Measurements from ENCODE around the gene LDHAL6B.
"Not testable (repeated sequence)": the region's sequence is repeated elsewhere in the genome, so short reads cannot be mapped to it uniquely, and the experiment has no call there.

The LDHAL6B gene

DNA sequence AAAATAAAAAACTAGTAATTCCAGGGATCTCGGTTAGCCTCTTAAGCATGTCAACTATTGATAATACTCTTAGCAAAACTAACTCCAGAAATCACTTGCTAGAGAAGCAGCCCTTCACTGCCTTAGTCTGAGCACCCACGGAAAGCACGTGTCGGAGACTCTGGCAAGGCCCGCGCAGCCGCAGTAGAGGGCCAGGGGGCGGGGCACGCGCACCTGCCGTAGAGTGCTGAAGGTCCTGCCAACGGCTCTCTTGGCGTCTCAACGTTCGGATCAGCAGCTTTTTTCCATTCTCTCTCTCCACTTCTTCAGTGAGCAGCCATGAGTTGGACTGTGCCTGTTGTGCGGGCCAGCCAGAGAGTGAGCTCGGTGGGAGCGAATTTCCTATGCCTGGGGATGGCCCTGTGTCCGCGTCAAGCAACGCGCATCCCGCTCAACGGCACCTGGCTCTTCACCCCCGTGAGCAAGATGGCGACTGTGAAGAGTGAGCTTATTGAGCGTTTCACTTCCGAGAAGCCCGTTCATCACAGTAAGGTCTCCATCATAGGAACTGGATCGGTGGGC, at the start of gene LDHAL6B:
TSS of gene LDHAL6B (plus strand) at position 221 of the 561 bp plus-strand sequence. CDS start at position 319, 98 bp downstream.
- no peak for DNase-seq

GRCh38 chr15:59157396-59157795, 49.2 kb upstream of the LDHAL6B start:
- DNase-seq, result no peak

GRCh38 chr15:59157840-59158700, 48.6 kb upstream of the LDHAL6B start:
- no peak for DNase-seq

GRCh38 chr15:59158701-59159034, 48.0 kb upstream of the LDHAL6B start:
- no peak for DNase-seq

DNA sequence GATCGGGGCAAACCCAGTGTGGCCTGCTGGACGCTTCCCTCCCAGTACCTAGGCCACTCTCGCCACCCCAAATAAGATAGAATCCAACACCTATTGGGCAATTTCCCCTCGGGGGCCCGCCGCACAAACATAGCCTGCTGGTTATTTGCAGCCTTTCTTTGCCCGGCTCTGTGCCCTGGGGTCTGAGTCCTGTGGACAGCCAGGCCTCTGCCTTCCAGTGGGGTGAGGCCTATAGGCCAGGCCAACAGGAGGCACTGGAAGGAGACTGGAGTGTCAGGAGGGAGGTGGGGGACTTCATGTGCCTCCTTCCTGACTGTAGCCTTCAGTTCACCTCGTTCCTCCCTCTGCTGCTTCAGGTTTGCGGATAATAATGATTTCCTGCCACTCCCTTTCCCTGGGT, 47.4 kb upstream of the LDHAL6B start:
- no peak for DNase-seq

DNA sequence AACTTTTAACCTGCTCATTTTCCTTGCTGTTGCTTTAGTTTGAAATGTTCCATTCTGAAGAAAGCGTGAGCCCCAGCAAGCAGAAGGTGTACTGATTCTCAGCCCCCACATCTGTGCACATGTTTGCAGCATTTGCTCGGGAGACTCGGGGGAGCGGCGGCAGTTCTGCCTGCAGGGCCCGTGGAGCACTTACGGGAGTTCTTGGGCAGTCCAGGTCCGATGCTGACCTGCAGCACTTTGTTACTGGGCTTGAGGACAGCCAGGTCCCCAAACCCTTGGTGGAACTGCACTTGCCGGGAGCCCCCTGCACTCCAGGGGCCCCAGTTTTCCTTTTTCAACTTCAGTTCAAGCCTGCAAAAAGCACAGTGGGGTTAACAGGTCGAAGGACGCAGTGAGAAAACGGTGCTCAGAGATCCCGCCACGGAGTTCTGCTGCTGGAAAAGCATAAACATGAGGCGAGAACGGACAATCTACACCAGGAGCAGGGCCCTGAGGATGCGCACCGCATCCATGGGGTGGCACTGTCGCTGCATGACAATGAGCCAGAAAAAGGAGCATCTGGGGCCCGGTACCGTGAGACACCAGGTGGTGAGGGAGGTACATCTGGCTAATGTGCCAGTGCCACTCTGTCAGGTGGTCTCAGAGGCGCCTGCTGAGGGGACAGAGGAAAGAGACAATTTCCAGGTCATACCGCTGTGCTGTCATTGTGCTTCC, 45.6 kb upstream of the LDHAL6B start:
- DNase-seq, result no peak

GRCh38 chr15:59162080-59162479, 44.6 kb upstream of the LDHAL6B start:
- not testable (repeated sequence) for DNase-seq

GRCh38 chr15:59165726-59166125, 40.9 kb upstream of the LDHAL6B start:
- no peak for DNase-seq

GRCh38 chr15:59166166-59166565, 40.5 kb upstream of the LDHAL6B start:
- DNase-seq, result no peak

GRCh38 chr15:59166601-59167265, 39.9 kb upstream of the LDHAL6B start:
- DNase-seq, result no peak

DNA sequence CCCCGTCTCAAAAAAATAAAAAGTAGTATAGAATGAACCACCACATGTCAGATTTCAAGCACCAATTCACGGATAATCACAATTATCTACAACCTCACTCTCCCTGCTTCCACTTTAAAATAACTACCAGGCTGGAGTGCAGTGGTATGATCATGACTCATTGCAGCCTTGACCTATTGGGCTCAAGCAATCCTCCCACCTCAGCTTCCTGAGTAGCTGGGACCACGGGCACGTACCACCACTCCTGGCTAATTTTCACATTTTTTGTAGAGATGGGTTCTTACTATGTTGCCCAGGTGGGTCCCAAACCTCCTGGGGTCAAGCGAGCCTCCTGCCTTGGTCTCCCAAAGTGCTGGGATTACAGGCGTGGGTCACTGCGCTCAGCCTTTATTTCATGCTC, 38.1 kb upstream of the LDHAL6B start:
- no peak for DNase-seq

DNA sequence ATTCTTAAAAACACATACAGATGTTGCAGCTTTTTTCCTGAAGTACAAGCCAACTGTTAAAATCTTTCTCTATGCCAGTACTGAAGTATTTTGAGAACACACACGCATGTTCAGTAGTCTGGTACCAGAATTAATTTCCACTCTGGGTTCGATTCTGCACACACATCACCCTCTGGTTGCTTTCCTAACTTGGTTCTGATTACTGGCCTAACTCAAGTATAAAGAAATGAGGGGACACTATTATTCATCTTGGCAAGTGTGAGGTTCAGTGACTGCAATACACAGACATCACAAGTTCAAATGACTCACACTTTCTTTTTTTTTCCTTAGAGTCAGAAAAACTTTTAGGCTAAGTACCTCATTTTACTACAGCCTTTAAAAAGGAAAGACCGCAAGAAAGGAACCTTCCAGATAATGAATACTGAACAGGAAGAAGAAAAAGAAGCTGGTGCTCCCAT, 37.4 kb upstream of the LDHAL6B start:
- no peak for DNase-seq

- no peak for DNase-seq
Observed at GRCh38 chr15:59170295-59171066, 36.2 kb upstream of the LDHAL6B start.

DNA sequence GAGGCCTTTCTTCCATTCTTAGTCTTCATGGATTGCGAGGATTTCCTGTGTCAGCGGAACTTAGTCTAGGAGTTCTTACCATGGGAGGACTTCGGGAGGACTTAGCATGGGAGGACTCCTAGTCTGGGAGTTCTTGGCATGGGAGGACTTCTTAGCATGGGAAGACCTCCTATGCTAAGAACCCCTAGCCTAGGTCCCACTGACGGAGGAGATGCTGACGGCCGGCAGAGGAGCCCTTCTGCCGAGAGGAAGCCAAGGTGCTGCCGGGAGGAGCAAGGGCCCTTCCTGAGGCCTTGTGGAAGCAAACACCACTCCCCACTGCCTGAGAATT, 35.6 kb upstream of the LDHAL6B start:
- DNase-seq, result no peak

DNA sequence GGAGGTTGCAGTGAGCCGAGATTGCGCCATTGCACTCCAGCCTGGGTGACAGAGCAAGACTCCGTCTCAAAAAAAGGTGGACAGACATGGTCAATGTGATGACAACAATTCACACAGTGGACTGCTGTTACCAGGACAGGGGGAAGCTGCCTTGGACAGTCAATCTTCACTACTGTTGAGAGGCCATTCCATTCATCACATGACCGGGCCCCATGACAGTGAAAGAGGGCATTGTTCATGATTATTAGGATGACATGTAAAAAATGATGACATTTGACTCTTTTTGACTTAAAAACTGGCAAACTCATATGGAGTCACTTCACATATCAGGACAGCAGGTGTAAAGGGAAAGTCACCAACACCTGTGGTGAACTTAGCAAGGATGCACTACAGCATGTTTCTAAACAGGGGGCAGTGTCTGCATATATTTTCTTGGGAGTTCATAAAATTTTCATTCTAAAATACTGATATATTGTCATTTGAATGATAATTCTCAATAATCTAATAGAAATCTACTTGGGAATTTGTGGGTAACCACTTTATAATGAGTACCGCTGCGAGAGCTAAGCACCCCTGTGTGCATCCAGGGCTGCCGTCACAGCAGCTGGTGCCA, 34.2 kb upstream of the LDHAL6B start:
- DNase-seq, result no peak

DNA sequence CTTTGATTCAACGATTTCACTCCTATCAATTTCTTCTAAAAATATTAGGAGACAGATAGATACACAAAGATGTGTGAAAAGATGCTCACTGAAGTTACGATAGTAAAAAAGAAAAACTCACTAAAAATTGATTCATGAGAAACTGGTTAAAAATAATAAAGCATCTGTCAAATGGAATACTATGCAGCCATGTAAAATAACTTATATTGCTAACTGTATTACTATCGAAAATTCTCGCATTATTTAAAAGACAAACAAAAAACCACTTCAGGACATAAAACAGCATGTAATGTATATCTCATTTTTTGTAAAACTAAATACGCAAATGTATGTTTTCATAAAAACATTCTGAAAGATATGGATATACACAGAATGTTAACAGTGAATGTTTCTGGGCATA, 33.4 kb upstream of the LDHAL6B start:
- DNase-seq, result no peak

- no peak for DNase-seq
Observed at GRCh38 chr15:59174151-59174834, 32.4 kb upstream of the LDHAL6B start.

GRCh38 chr15:59174835-59175831, 31.5 kb upstream of the LDHAL6B start:
- peak in 1 of 2 experiments; percentile 28 for DNase-seq

- no peak for DNase-seq
Observed at GRCh38 chr15:59176653-59177316, 29.9 kb upstream of the LDHAL6B start.

DNA sequence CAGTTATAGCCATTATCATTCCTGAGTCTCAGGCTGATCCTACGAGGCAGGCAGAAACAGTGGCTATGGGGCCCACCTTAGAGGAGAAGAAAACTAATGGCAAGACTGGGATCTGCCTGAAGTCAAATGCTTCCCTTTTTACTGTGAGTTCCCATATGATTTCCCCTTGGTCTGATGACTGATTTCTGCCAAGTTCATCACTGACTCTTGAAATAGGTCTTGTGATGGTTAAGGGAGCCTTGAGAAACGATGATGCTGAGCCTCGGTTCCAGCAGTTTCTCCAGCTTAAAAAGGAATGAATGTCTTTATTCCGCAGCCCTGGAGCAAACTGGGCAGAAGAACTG, 29.4 kb upstream of the LDHAL6B start:
- DNase-seq, result no peak

Measured in NCI-H446 (cell line).